CD8-positive, alpha-beta memory T cell (primary cell): ENCODE data around the gene PRSS36. TPM values are rescaled to one million over a fixed set of nuclear protein-coding genes. Genes with fewer than 3 reads are reported as not detected.
"Not testable (repeated sequence)": the region's sequence is repeated elsewhere in the genome, so short reads cannot be mapped to it uniquely, and the experiment has no call there.

Experiments
- CTCF ChIA-PET: fragments of 350-600 bp; sonication (Branson Sonifier 250); formaldehyde crosslinking; loops from one replicate; lab custom pipeline; 2021; ENCODE audit warnings: antibody characterized with exemption; lab: Charles Lee
- POLR2A ChIA-PET: fragments of 350-600 bp; sonication (Branson Sonifier 250); formaldehyde crosslinking; loops from one replicate; lab custom pipeline; 2021; ENCODE audit warnings: antibody characterized with exemption; lab: Charles Lee
- DNase-seq, 5 donors: peaks; one replicate each; pipeline versions ENCODE4 v3.0.0 to v3.0.0-alpha.2; 2020 to 2022; ENCODE audit warnings: mixed read lengths in 1 of 5
- H3K27ac ChIP-seq: one replicate; pipeline ENCODE4 v1.7.0; 2013; ENCODE audit warnings: low read depth, mild to moderate bottlenecking, low read length, moderate library complexity
- H3K27me3 ChIP-seq: 2 replicates; pipeline ENCODE4 v1.7.0; 2013; ENCODE audit warnings: low read length, mild to moderate bottlenecking; ENCODE audit not compliant: insufficient read depth, poor library complexity, severe bottlenecking
- H3K36me3 ChIP-seq: 2 replicates; pipeline ENCODE4 v1.7.0; 2013; ENCODE audit warnings: mild to moderate bottlenecking, low read length, moderate library complexity; ENCODE audit not compliant: insufficient read depth
- H3K4me1 ChIP-seq: 2 replicates; pipeline ENCODE4 v1.7.0; 2013; ENCODE audit warnings: mild to moderate bottlenecking, low read length, moderate library complexity; ENCODE audit not compliant: insufficient read depth
- H3K4me3 ChIP-seq: 2 replicates; pipeline ENCODE4 v1.7.0; 2013; ENCODE audit warnings: mild to moderate bottlenecking, low read length
- H3K9me3 ChIP-seq: 2 replicates; pipeline ENCODE4 v1.7.0; 2013; ENCODE audit warnings: mild to moderate bottlenecking, low read length
- H3K27ac Mint-ChIP-seq, 8 donors: one replicate each; pipeline ENCODE4 v1.8.0; 2020 to 2021; ENCODE audit warnings: mixed read lengths in 8 of 8, mild to moderate bottlenecking in 6 of 8, inconsistent platforms in 3 of 8, moderate library complexity in 3 of 8
- H3K27me3 Mint-ChIP-seq, 2 donors: one replicate each; pipeline ENCODE4 v1.8.0; 2020 to 2021; ENCODE audit warnings: mixed read lengths in 2 of 2, mild to moderate bottlenecking in 1 of 2, moderate library complexity in 1 of 2
- H3K36me3 Mint-ChIP-seq, 3 donors: one replicate each; pipeline ENCODE4 v1.8.0; 2020 to 2021; ENCODE audit warnings: mixed read lengths in 3 of 3, inconsistent platforms in 1 of 3, mild to moderate bottlenecking in 1 of 3
- H3K4me1 Mint-ChIP-seq, 3 donors: one replicate each; pipeline ENCODE4 v1.8.0; 2020 to 2021; ENCODE audit warnings: mixed read lengths in 3 of 3, inconsistent platforms in 1 of 3, mild to moderate bottlenecking in 1 of 3
- H3K4me3 Mint-ChIP-seq, 7 donors: one replicate each; pipeline ENCODE4 v1.8.0; 2020 to 2021; ENCODE audit warnings: mixed read lengths in 7 of 7, mild to moderate bottlenecking in 6 of 7, moderate library complexity in 4 of 7, inconsistent platforms in 2 of 7
- H3K9me3 Mint-ChIP-seq, 5 donors: one replicate each; pipeline ENCODE4 v1.8.0; 2020 to 2022; ENCODE audit warnings: mixed read lengths in 5 of 5, mild to moderate bottlenecking in 3 of 5, moderate library complexity in 2 of 5, inconsistent platforms in 1 of 5
- polyA plus RNA-seq: library from polyadenylated mRNA; unstranded; fragments of 300-500 nt; fragmentation: Illumina TruSeq; gene quantifications from one replicate; pipeline ENCODE4 v1.2.3, GENCODE V29; 2021
- total RNA-seq, 2 experiments: library from RNA; stranded (reverse); gene quantifications; one replicate each; pipeline ENCODE4 v1.2.3, GENCODE V29; 2021

PRSS36 gene
- total and polyA plus RNA-seq, 3 experiments from 2014 or later, result 0.44 to 3.1 (median 0.61) TPM

DNA sequence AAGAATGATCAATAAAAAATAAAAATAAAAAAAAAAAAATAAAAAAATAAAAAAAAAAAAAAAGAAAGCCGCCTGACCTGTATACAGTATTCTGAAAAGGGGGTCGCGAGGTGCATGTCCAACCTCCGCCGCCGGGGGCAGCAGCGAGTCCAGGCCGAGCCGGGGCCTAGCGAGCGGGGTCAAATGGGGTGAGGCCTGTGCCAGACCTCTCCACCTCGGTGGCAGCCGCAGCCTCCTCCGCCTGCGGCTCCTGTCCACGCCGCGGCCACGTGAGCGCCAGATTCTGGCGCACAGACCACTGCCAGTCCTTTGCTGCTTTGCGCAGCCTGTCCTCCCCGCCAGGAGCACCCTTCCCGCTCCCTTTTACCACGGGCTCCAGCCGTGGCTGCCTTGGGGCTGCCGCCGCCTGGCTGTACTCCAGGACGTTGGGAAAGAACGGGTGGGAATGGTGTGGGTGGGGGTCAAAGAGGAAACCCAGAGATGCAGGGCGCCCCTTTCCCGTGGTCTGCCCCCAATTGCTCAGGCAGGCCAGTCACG, 44.1 kb downstream of the PRSS36 start:
- Mint-ChIP-seq H3K4me3 (peak overlapping the region in 4 of 7 donors; percentile 8 to 85 (median 34)), H3K27me3 (no peaks in the 10 kb centered on the region), H3K27ac (peak overlapping the region in 4 of 8 donors; percentile 21 to 68 (median 49)), H3K4me1 (peaks cover 16 to 21% (median 17%) of the 10 kb centered on the region in 3 donors), H3K36me3 (peaks cover 0 to 13% (median 0%) of the 10 kb centered on the region in 3 donors), H3K9me3 (no peaks in the 10 kb centered on the region)
- ChIA-PET POLR2A (no interaction called here), CTCF (no interaction called here)
- Histone ChIP-seq H3K9me3 (no peaks in the 10 kb centered on the region), H3K27ac (no peak overlapping the region), H3K27me3 (no peaks in the 10 kb centered on the region), H3K36me3 (no peaks in the 10 kb centered on the region), H3K4me1 (peaks cover 11% of the 10 kb centered on the region), H3K4me3 (no peak overlapping the region)
- DNase-seq, result peak; percentile 66 to 83 (median 76)

GRCh38 chr16:31100876-31101641, 48.8 kb downstream of the PRSS36 start:
- H3K4me1 Mint-ChIP-seq, H3K36me3 ChIP-seq, H3K9me3 Mint-ChIP-seq, H3K36me3 Mint-ChIP-seq, H3K9me3 ChIP-seq, H3K4me3 ChIP-seq, H3K27ac ChIP-seq, H3K27me3 Mint-ChIP-seq, H3K4me3 Mint-ChIP-seq, DNase-seq, H3K4me1 ChIP-seq, H3K27me3 ChIP-seq: not testable (repeated sequence)
- POLR2A ChIA-PET, result interaction anchor here (0.6 to 0.7 kb wide), 2 partner anchors 16 to 27 kb away, joined by 3 to 5 read pairs; partner anchors contain the start of genes KAT8, ZNF646 and ZNF668
- H3K27ac Mint-ChIP-seq, result peak overlapping the region in 1 of 8 donors; percentile 70
- CTCF ChIA-PET, result interaction anchor here (0.7 to 1.7 kb wide), 5 partner anchors 9 to 414 kb away, joined by 3 to 4 read pairs (median 3); partner anchors contain the start of gene KAT8

DNA sequence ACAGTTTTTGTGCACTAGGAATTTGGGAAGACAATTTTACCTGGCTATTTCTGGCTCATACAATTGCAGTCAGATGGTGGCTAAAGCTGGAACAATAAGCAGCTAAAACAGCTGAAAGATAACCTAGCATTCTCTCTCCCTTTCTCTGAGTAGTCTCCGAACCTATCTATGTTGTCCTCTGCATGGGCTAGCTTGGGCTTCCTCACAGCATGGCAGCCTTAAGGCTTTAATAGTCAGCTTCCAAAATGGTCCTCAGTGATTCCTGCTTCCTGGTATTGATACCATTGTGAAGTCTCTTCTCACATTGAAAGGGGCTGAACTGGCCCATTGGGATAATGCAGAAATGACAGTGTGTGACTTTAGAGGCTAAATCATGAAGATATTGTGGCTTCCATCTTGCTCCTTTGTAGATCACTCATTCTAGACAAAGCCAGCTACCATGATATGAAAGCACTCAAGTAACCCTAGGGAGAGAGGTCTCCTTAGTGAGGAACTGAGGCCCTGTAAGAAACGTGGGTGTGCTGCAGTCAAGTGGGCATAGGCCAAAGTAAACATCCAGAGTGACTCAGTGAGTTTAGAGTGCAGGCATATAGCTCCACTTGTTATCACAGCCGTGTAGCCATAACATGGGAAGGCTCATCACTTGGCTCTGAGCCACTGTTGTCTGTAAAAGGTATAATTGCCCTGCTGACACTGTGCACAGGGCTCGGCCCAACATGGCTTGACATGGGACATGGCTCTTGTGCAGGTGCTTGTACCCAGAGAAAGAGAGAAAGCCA, 49.8 kb downstream of the PRSS36 start:
- CTCF ChIA-PET, result interaction anchor here (1.3 to 1.7 kb wide), 3 partner anchors 8 to 27 kb away, joined by 3 to 4 read pairs (median 3); no protein-coding TSS in a partner anchor
- no peaks in the 10 kb centered on the region for H3K9me3 ChIP-seq
- peaks cover 0 to 3% (median 0%) of the 10 kb centered on the region in 3 donors for H3K36me3 Mint-ChIP-seq
- POLR2A ChIA-PET, result no interaction called here
- peaks cover 8 to 12% (median 11%) of the 10 kb centered on the region in 3 donors for H3K4me1 Mint-ChIP-seq
- no peak overlapping the region for H3K4me3 ChIP-seq
- no peaks in the 10 kb centered on the region for H3K36me3 ChIP-seq
- H3K9me3 Mint-ChIP-seq, result no peaks in the 10 kb centered on the region
- H3K4me3 Mint-ChIP-seq, result no peak overlapping the region
- H3K27ac ChIP-seq, result no peak overlapping the region
- H3K27ac Mint-ChIP-seq, result peak overlapping the region in 1 of 8 donors; percentile 55
- H3K27me3 Mint-ChIP-seq, result no peaks in the 10 kb centered on the region
- H3K4me1 ChIP-seq, result peaks cover 8% of the 10 kb centered on the region
- no peak for DNase-seq
- no peaks in the 10 kb centered on the region for H3K27me3 ChIP-seq

DNA sequence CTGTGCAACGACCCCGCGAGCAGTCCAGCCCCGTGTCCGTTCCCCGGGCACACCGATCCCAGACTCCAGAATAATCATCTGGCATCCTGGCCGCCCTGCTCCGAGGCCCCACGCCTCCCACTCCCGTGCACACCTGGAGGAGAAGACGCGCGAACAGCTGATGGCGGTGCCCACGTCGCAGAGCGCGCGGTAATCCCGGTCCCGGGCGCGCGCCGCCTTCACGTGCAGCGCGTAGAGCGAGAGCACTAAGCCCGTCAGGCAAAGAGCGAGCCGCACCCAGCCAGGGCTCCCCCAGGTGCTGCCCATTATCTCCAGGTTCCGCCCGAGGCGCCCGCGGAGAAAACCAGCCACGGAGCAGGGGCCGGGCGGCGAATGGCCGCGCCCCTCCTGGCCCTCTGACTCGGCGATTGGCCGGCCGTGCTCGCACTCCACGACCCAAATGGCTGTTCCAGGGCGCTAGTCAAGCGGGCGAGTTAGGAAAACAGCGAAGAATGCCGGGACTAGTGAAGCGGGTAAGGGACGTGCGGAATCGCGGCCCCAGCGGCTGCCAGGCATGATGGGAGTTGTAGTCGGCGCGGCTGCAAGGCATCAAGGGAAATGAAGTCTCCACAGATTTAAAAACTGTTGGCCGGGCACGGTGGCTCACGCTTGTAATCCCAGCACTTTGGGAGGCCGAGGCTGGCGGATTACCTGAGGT, 55.3 kb downstream of the PRSS36 start, which contains the start of gene VKORC1:
Gene VKORC1, minus strand, starts transcription at position 374 of the 697 bp plus-strand sequence. Its CDS starts 68 bp downstream, at position 306.
- peaks cover 24 to 38% (median 30%) of the 10 kb centered on the region in 3 donors for H3K4me1 Mint-ChIP-seq
- Histone ChIP-seq H3K27ac (peak within 1 kb of the TSS; percentile 75), H3K4me1 (peaks cover 16% of the 10 kb centered on the region), H3K4me3 (peak within 1 kb of the TSS; percentile 98), H3K9me3 (no peaks in the 10 kb centered on the region), H3K36me3 (peaks cover 10% of the 10 kb centered on the region), H3K27me3 (no peaks in the 10 kb centered on the region)
- peak within 1 kb of the TSS; percentile 73 to 97 (median 90) for H3K4me3 Mint-ChIP-seq
- CTCF ChIA-PET, result interaction anchor here (1.0 to 2.6 kb wide), 2 partner anchors 48 to 110 kb away, joined by 5 to 9 read pairs; partner anchors contain the start of gene HSD3B7
- peaks cover 0 to 24% (median 0%) of the 10 kb centered on the region in 3 donors for H3K36me3 Mint-ChIP-seq
- no peaks in the 10 kb centered on the region for H3K27me3 Mint-ChIP-seq
- POLR2A ChIA-PET, result interaction anchor here (0.6 to 2.6 kb wide), 3 partner anchors 20 to 48 kb away, joined by 3 to 13 read pairs (median 4); partner anchors contain the start of genes KAT8, ZNF646 and ZNF668
- H3K9me3 Mint-ChIP-seq, result no peaks in the 10 kb centered on the region
- H3K27ac Mint-ChIP-seq, result peak within 1 kb of the TSS; percentile 68 to 97 (median 90)
- DNase-seq, result peak; percentile 74 to 89 (median 82)

DNA sequence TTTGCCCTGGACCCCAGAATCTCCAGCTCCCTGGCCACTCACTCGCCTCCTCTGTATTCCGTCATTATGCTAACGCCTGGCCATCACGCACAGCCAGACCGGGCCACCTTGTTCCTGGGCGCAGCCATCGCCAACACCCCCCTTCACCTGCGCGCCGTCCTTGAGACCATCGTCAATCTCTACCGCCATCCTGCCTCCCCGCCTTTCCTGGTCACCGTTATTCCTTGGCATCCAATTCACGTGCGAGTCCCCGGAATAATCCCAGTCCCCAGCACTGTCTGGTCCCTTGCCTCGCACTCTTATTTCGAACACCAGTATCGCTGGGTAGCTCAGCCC, 55.8 kb downstream of the PRSS36 start:
- Mint-ChIP-seq H3K36me3 (peaks cover 0 to 28% (median 0%) of the 10 kb centered on the region in 3 donors), H3K4me1 (peaks cover 24 to 38% (median 30%) of the 10 kb centered on the region in 3 donors), H3K9me3 (no peaks in the 10 kb centered on the region), H3K27ac (peak overlapping the region; percentile 68 to 97 (median 90)), H3K27me3 (no peaks in the 10 kb centered on the region), H3K4me3 (peak overlapping the region; percentile 73 to 97 (median 90))
- ChIA-PET CTCF (interaction anchor here (1.0 kb wide), 1 partner anchor 48 kb away, joined by 5 read pairs; no protein-coding TSS in a partner anchor), POLR2A (interaction anchor here (0.6 to 2.6 kb wide), 3 partner anchors 20 to 49 kb away, joined by 3 to 13 read pairs (median 4); partner anchors contain the start of genes KAT8, ZNF646 and ZNF668)
- H3K9me3 ChIP-seq, result no peaks in the 10 kb centered on the region
- H3K27me3 ChIP-seq, result no peaks in the 10 kb centered on the region
- peak overlapping the region; percentile 98 for H3K4me3 ChIP-seq
- H3K4me1 ChIP-seq, result peaks cover 16% of the 10 kb centered on the region
- peak overlapping the region; percentile 75 for H3K27ac ChIP-seq
- no peak for DNase-seq
- peaks cover 10% of the 10 kb centered on the region for H3K36me3 ChIP-seq

- H3K4me3 ChIP-seq, result no peak overlapping the region
- H3K36me3 ChIP-seq, result peaks cover 10% of the 10 kb centered on the region
- POLR2A ChIA-PET, result interaction anchor here (1.0 kb wide), 1 partner anchor 50 kb away, joined by 3 read pairs; no protein-coding TSS in a partner anchor
- Mint-ChIP-seq H3K9me3 (no peaks in the 10 kb centered on the region), H3K4me3 (peak overlapping the region; percentile 45 to 86 (median 55)), H3K27me3 (no peaks in the 10 kb centered on the region), H3K4me1 (peaks cover 24 to 38% (median 30%) of the 10 kb centered on the region in 3 donors), H3K36me3 (peaks cover 0 to 32% (median 0%) of the 10 kb centered on the region in 3 donors), H3K27ac (peak overlapping the region in 2 of 8 donors; percentile 83 to 93)
- H3K4me1 ChIP-seq, result peaks cover 16% of the 10 kb centered on the region
- H3K9me3 ChIP-seq, result no peaks in the 10 kb centered on the region
- no peaks in the 10 kb centered on the region for H3K27me3 ChIP-seq
- DNase-seq, result peak in 1 of 5 donors; percentile 46
- no peak overlapping the region for H3K27ac ChIP-seq
- CTCF ChIA-PET, result interaction anchor here (1.6 to 1.9 kb wide), 2 partner anchors 15 to 108 kb away, joined by 3 to 7 read pairs; partner anchors contain the start of genes BCKDK and HSD3B7
These were observed 56.6 kb downstream of the PRSS36 start for GRCh38 chr16:31093132-31093703.
